H9 (cell line): ENCODE measurements around the gene BCAS1. TPM values are rescaled to one million over a fixed set of nuclear protein-coding genes. Genes with fewer than 3 reads are reported as not detected.

Experiments used
- DNase-seq: peaks from one replicate; pipeline ENCODE4 v3.0.0-alpha.2; 2017
- H2AFZ ChIP-seq: one replicate; pipeline ENCODE4 v1.6.1; 2013; ENCODE audit warnings: mild to moderate bottlenecking, low read length, control low read depth, moderate library complexity
- H2AK5ac ChIP-seq: 2 replicates; pipeline ENCODE4 v1.6.1; 2013; ENCODE audit warnings: low read length, control low read depth, mixed read lengths; ENCODE audit not compliant: insufficient read length
- H2BK120ac ChIP-seq: one replicate; pipeline ENCODE4 v1.6.1; 2013; ENCODE audit warnings: low read depth, mild to moderate bottlenecking, low read length, control low read depth, inconsistent platforms; ENCODE audit not compliant: poor library complexity, severe bottlenecking
- H2BK12ac ChIP-seq: 2 replicates; pipeline ENCODE4 v1.6.1; 2013; ENCODE audit warnings: low read length, control low read depth, mixed read lengths, low read depth; ENCODE audit not compliant: insufficient read length
- H2BK15ac ChIP-seq: 2 replicates; pipeline ENCODE4 v1.6.1; 2013; ENCODE audit warnings: low read depth, low read length, control low read depth
- H2BK20ac ChIP-seq: one replicate; pipeline ENCODE4 v1.6.1; 2013; ENCODE audit warnings: low read depth, mild to moderate bottlenecking, low read length, control low read depth, inconsistent platforms; ENCODE audit not compliant: poor library complexity, severe bottlenecking
- H2BK5ac ChIP-seq: 2 replicates; pipeline ENCODE4 v1.6.1; 2013; ENCODE audit warnings: low read length, control low read depth, mixed read lengths; ENCODE audit not compliant: insufficient read length
- H3K14ac ChIP-seq: 2 replicates; pipeline ENCODE4 v1.6.1; 2013; ENCODE audit warnings: low read length, control low read depth; ENCODE audit not compliant: insufficient read depth
- H3K18ac ChIP-seq: 2 replicates; pipeline ENCODE4 v1.6.1; 2013; ENCODE audit warnings: low read depth, mild to moderate bottlenecking, mixed read lengths, low read length, control low read depth; ENCODE audit not compliant: insufficient read length
- H3K23ac ChIP-seq: 2 replicates; pipeline ENCODE4 v1.6.1; 2013; ENCODE audit warnings: low read length, control low read depth, mixed read lengths, low read depth; ENCODE audit not compliant: insufficient read length
- H3K23me2 ChIP-seq: 2 replicates; pipeline ENCODE4 v1.6.1; 2013; ENCODE audit warnings: low read depth, mild to moderate bottlenecking, mixed read lengths, low read length, control low read depth; ENCODE audit not compliant: insufficient read length, poor library complexity, severe bottlenecking
- H3K27ac ChIP-seq: 2 replicates; pipeline ENCODE4 v1.5.1; 2013; ENCODE audit warnings: low read length, control low read depth, mixed read lengths, low read depth; ENCODE audit not compliant: insufficient read length
- H3K27me3 ChIP-seq: 2 replicates; pipeline ENCODE4 v1.6.1; 2013; ENCODE audit warnings: low read length, control low read depth, inconsistent platforms; ENCODE audit not compliant: insufficient read depth
- H3K4ac ChIP-seq: 2 replicates; pipeline ENCODE4 v1.6.1; 2013; ENCODE audit warnings: low read depth, mild to moderate bottlenecking, control low read depth, inconsistent platforms, low read length, moderate library complexity
- H3K4me1 ChIP-seq: 2 replicates; pipeline ENCODE4 v1.6.1; 2013; ENCODE audit warnings: low read length, control low read depth, inconsistent platforms; ENCODE audit not compliant: insufficient read depth
- H3K4me2 ChIP-seq: 2 replicates; pipeline ENCODE4 v1.6.1; 2013; ENCODE audit warnings: low read length, control low read depth, mixed read lengths; ENCODE audit not compliant: insufficient read length, insufficient read depth
- H3K56ac ChIP-seq: 2 replicates; pipeline ENCODE4 v1.6.1; 2013; ENCODE audit warnings: low read depth, mild to moderate bottlenecking, mixed read lengths, low read length, control low read depth; ENCODE audit not compliant: insufficient read length
- H3K79me1 ChIP-seq: 2 replicates; pipeline ENCODE4 v1.6.1; 2013; ENCODE audit warnings: low read depth, mild to moderate bottlenecking, moderate library complexity, low read length, control low read depth, inconsistent platforms; ENCODE audit not compliant: insufficient read depth, poor library complexity, severe bottlenecking
- H3K79me2 ChIP-seq: 2 replicates; pipeline ENCODE4 v1.6.1; 2013; ENCODE audit warnings: low read length, control low read depth, inconsistent platforms; ENCODE audit not compliant: insufficient read depth
- H3K9ac ChIP-seq: 2 replicates; pipeline ENCODE4 v1.6.1; 2013; ENCODE audit warnings: low read length, control low read depth, mixed read lengths; ENCODE audit not compliant: insufficient read length; ENCODE audit errors: extremely low read depth
- H3K9me3 ChIP-seq: one replicate; pipeline ENCODE4 v1.6.1; 2013; ENCODE audit warnings: low read depth, low read length, inconsistent platforms; ENCODE audit not compliant: control insufficient read depth
- H3T11ph ChIP-seq: one replicate; pipeline ENCODE4 v1.6.1; 2013; ENCODE audit warnings: mild to moderate bottlenecking, low read length, control low read depth, inconsistent platforms
- H4K20me1 ChIP-seq: one replicate; pipeline ENCODE4 v1.6.1; 2013; ENCODE audit not compliant: control insufficient read depth, insufficient read length, insufficient read depth
- H4K5ac ChIP-seq: 2 replicates; pipeline ENCODE4 v1.6.1; 2013; ENCODE audit warnings: low read depth, mild to moderate bottlenecking, mixed read lengths, low read length, control low read depth; ENCODE audit not compliant: insufficient read length
- H4K8ac ChIP-seq: replicated peaks from 2 replicates; pipeline ENCODE4 v1.6.1; 2013; ENCODE audit warnings: low read length, control low read depth, mixed read lengths, low read depth; ENCODE audit not compliant: insufficient read length
- H4K91ac ChIP-seq: 2 replicates; pipeline ENCODE4 v1.6.1; 2013; ENCODE audit warnings: low read depth, mild to moderate bottlenecking, moderate library complexity, mixed read lengths, low read length, control low read depth; ENCODE audit not compliant: insufficient read length
- H3K27ac Mint-ChIP-seq, 3 experiments: 2 replicates in 2 of 3; 3 replicates in 1 of 3; pipeline ENCODE4 v1.8.0; 2020 to 2021; ENCODE audit warnings: mixed read lengths in 3 of 3, mild to moderate bottlenecking in 1 of 3, moderate library complexity in 1 of 3
- H3K27me3 Mint-ChIP-seq: 2 replicates; pipeline ENCODE4 v1.8.0; 2021; ENCODE audit warnings: low read depth, mild to moderate bottlenecking, moderate library complexity, mixed read lengths
- H3K36me3 Mint-ChIP-seq, 3 experiments: 2 replicates in 2 of 3; 3 replicates in 1 of 3; pipeline ENCODE4 v1.8.0; 2020 to 2021; ENCODE audit warnings: low read depth in 3 of 3, mixed read lengths in 3 of 3; ENCODE audit not compliant: insufficient read depth in 1 of 3
- H3K4me1 Mint-ChIP-seq, 2 experiments: 2 replicates each; pipeline ENCODE4 v1.8.0; 2020; ENCODE audit warnings: mixed read lengths in 2 of 2
- H3K4me3 Mint-ChIP-seq, 2 experiments: 2 replicates in 1 of 2; 3 replicates in 1 of 2; pipeline ENCODE4 v1.8.0; 2020 to 2021; ENCODE audit warnings: mild to moderate bottlenecking in 2 of 2, mixed read lengths in 2 of 2, moderate library complexity in 1 of 2
- H3K9me3 Mint-ChIP-seq, 2 experiments: 2 replicates in 1 of 2; 3 replicates in 1 of 2; pipeline ENCODE4 v1.8.0; 2020; ENCODE audit warnings: mild to moderate bottlenecking in 2 of 2, mixed read lengths in 2 of 2, moderate library complexity in 1 of 2
- CTCF ChIP-seq: fragments of 200-600 bp; sonication (generic); conservative IDR thresholded peaks from 3 replicates; pipeline ENCODE4 v1.8.0; 2021; ENCODE audit warnings: antibody characterized with exemption, mild to moderate bottlenecking
- total RNA-seq: library from RNA; stranded (reverse); gene quantifications from 2 replicates; pipeline ENCODE4 v1.2.1, GENCODE V29; 2021

The BCAS1 gene
- total RNA-seq, 1 experiment from 2014 or later, result 0.15 TPM

GRCh38 chr20:53918020-53918311 is 152.4 kb downstream of the BCAS1 start:
- H3K27me3 ChIP-seq, result no peaks in the 10 kb centered on the region
- H2BK120ac ChIP-seq, result no peak overlapping the region
- no peak overlapping the region for H3K23ac ChIP-seq
- no peak for TF ChIP-seq CTCF
- H3K18ac ChIP-seq, result no peak overlapping the region
- Mint-ChIP-seq H3K9me3 (no peaks in the 10 kb centered on the region; a peak in 2 of 5 replicates), H3K27me3 (no peaks in the 10 kb centered on the region), H3K27ac (0 out of 7 replicates have a peak overlapping the region, but pooled peaks of 2 of the 3 experiments have one; percentile 37 to 86), H3K4me3 (no peak overlapping the region), H3K4me1 (peaks cover 59 to 69% of the 10 kb centered on the region in 2 experiments), H3K36me3 (no peaks in the 10 kb centered on the region)
- H3K9ac ChIP-seq, result no peak overlapping the region
- H2BK12ac ChIP-seq, result no peak overlapping the region
- H2BK5ac ChIP-seq, result no peak overlapping the region
- no peak overlapping the region for H3K14ac ChIP-seq
- no peaks in the 10 kb centered on the region for H4K20me1 ChIP-seq
- no peaks in the 10 kb centered on the region for H3K23me2 ChIP-seq
- no peaks in the 10 kb centered on the region for H3K79me2 ChIP-seq
- no peak overlapping the region for H3K4me2 ChIP-seq
- no peak overlapping the region for H3K56ac ChIP-seq
- H2BK20ac ChIP-seq, result no peak overlapping the region
- no peak overlapping the region for H3K27ac ChIP-seq
- H3K9me3 ChIP-seq, result no peaks in the 10 kb centered on the region
- no peaks in the 10 kb centered on the region for H3K79me1 ChIP-seq
- no peak for DNase-seq
- no peak overlapping the region for H3K4ac ChIP-seq
- no peak overlapping the region for H3T11ph ChIP-seq
- H4K5ac ChIP-seq, result no peak overlapping the region
- H3K4me1 ChIP-seq, result peaks cover 16% of the 10 kb centered on the region; the same call in 1 of the 2 replicates
- no peak overlapping the region for H4K8ac ChIP-seq
- H2AK5ac ChIP-seq, result no peak overlapping the region
- H4K91ac ChIP-seq, result no peak overlapping the region
- no peak overlapping the region for H2AFZ ChIP-seq
- no peak overlapping the region for H2BK15ac ChIP-seq
